KMS-11 (cell line): ENCODE data around the gene CTNNA2.

ENCODE experiments used
- H2AFZ ChIP-seq: fragments of 200-600 bp; sonication (generic); 2 replicates; pipeline ENCODE4 v1.6.1; 2016; ENCODE audit warnings: antibody characterized with exemption, mixed run types, low read depth
- H3K27ac ChIP-seq: fragments of 200-600 bp; sonication (generic); 2 replicates; pipeline ENCODE4 v1.6.1; 2016; ENCODE audit warnings: mild to moderate bottlenecking, mixed run types
- H3K27me3 ChIP-seq: fragments of 200-600 bp; sonication (generic); 2 replicates; pipeline ENCODE4 v1.6.1; 2017; ENCODE audit warnings: mild to moderate bottlenecking, low read depth, mixed run types, moderate library complexity; ENCODE audit not compliant: insufficient read depth
- H3K36me3 ChIP-seq: fragments of 200-600 bp; sonication (generic); 2 replicates; pipeline ENCODE4 v1.6.1; 2017; ENCODE audit warnings: mild to moderate bottlenecking, mixed run types; ENCODE audit not compliant: insufficient read depth
- H3K4me1 ChIP-seq: fragments of 200-600 bp; sonication (generic); 2 replicates; pipeline ENCODE4 v1.6.1; 2016; ENCODE audit warnings: mild to moderate bottlenecking, low read depth, mixed run types; ENCODE audit not compliant: poor library complexity, severe bottlenecking
- H3K4me2 ChIP-seq: fragments of 200-600 bp; sonication (generic); 2 replicates; pipeline ENCODE4 v1.7.0; 2016; ENCODE audit warnings: mild to moderate bottlenecking, mixed run types
- H3K4me3 ChIP-seq: fragments of 200-600 bp; sonication (generic); IDR thresholded peaks from 2 replicates; pipeline ENCODE4 v1.6.1; 2017; ENCODE audit warnings: low read depth, low read length, mixed read lengths; ENCODE audit not compliant: insufficient read depth
- H3K79me2 ChIP-seq: fragments of 200-600 bp; sonication (generic); 2 replicates; pipeline ENCODE4 v1.6.1; 2016; ENCODE audit warnings: low read depth, mixed run types; ENCODE audit not compliant: insufficient read depth
- H3K9ac ChIP-seq: fragments of 200-600 bp; sonication (generic); 2 replicates; pipeline ENCODE4 v1.6.1; 2016; ENCODE audit warnings: mild to moderate bottlenecking, mixed run types
- H4K20me1 ChIP-seq: fragments of 200-600 bp; sonication (generic); 2 replicates; pipeline ENCODE4 v1.6.1; 2016; ENCODE audit warnings: mild to moderate bottlenecking, mixed run types; ENCODE audit not compliant: insufficient read depth
- TF ChIP-seq, protein P1 (sequence below): fragments of 200-600 bp; sonication (generic); conservative IDR thresholded peaks from 2 replicates; pipeline ENCODE4 v1.6.1; 2017; ENCODE audit warnings: low read depth, mild to moderate bottlenecking, antibody characterized with exemption, low read length, moderate library complexity, mixed read lengths

Gene CTNNA2

DNA sequence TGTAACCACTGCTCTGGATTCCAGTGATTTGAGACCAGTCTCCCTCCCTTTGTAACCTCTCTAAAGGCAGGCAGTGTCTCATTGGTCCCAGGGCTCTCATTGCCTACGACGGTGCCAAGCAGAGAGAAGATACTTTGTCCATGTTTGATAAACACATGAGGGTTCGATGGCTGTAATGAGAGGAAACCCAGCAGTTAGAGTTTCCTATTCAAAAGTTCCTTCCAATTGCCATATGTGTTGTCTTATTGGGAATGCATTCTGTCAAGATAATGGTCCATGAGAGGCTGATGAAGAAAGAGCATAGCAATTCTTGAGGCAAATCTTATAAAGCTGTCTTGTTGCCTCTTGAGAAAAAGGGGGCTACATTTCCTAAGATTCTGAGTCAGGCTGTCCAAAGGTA lies 499.2 kb downstream of the CTNNA2 start:
- TF ChIP-seq, protein P1, sequence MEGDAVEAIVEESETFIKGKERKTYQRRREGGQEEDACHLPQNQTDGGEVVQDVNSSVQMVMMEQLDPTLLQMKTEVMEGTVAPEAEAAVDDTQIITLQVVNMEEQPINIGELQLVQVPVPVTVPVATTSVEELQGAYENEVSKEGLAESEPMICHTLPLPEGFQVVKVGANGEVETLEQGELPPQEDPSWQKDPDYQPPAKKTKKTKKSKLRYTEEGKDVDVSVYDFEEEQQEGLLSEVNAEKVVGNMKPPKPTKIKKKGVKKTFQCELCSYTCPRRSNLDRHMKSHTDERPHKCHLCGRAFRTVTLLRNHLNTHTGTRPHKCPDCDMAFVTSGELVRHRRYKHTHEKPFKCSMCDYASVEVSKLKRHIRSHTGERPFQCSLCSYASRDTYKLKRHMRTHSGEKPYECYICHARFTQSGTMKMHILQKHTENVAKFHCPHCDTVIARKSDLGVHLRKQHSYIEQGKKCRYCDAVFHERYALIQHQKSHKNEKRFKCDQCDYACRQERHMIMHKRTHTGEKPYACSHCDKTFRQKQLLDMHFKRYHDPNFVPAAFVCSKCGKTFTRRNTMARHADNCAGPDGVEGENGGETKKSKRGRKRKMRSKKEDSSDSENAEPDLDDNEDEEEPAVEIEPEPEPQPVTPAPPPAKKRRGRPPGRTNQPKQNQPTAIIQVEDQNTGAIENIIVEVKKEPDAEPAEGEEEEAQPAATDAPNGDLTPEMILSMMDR = no peak
- H3K36me3 ChIP-seq = no peaks in the 10 kb centered on the region

DNA sequence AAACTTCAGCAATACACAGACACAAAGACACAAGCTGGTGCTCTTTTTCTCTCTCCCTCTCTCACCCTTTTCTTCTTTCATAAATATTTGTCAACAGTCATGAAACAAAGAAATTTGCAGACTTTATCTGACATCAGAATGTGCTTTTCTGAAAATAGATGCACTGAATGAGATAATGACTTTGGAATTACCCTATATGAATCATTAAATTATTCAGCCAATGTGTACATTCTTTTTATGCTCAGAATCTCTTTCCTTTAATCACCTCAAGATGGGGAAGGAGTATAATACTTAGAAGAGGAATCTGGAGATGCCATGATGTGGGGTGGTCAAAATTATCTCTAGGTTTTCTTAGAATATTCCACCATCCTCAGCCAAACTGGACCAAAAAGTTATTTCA lies 501.8 kb downstream of the CTNNA2 start:
- no peak overlapping the region for H3K4me3 ChIP-seq
- no peak overlapping the region for H3K4me2 ChIP-seq
- no peak overlapping the region for H2AFZ ChIP-seq
- no peaks in the 10 kb centered on the region for H3K27me3 ChIP-seq
- H3K4me1 ChIP-seq = no peaks in the 10 kb centered on the region
- no peaks in the 10 kb centered on the region for H4K20me1 ChIP-seq
- no peaks in the 10 kb centered on the region for H3K36me3 ChIP-seq
- H3K9ac ChIP-seq = no peak overlapping the region
- TF ChIP-seq, protein P1 = no peak
- no peak overlapping the region for H3K27ac ChIP-seq
- H3K79me2 ChIP-seq = no peaks in the 10 kb centered on the region

More for the DNA sequence above, 499.2 kb downstream of the CTNNA2 start:
- no peaks in the 10 kb centered on the region for H3K4me1 ChIP-seq
- H3K9ac ChIP-seq = no peak overlapping the region
- no peak overlapping the region for H3K4me3 ChIP-seq
- no peaks in the 10 kb centered on the region for H3K27me3 ChIP-seq
- H3K4me2 ChIP-seq = no peak overlapping the region
- no peak overlapping the region for H3K27ac ChIP-seq
- no peaks in the 10 kb centered on the region for H4K20me1 ChIP-seq
- H2AFZ ChIP-seq = no peak overlapping the region
- no peaks in the 10 kb centered on the region for H3K79me2 ChIP-seq

DNA sequence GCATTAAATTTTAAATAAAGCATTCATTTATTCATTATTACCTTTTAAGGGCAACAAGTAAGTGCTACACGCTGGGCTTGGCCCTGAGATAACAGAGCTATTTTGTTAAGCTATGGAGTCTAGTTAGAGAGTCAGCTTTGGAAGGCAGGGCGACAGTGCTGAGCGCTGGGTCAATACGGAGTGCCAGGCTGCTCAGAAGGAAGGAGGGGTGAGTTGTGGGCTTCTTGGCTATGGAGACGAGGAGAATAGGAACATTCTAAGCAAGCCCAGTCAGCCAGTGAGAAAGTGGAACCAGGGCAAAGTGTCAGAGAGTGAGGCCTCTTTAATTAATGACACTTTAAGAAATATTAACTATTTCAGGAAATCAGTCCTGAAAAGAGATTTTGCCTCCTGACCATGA lies 503.3 kb downstream of the CTNNA2 start:
- no peak overlapping the region for H3K9ac ChIP-seq
- no peak overlapping the region for H3K27ac ChIP-seq
- H3K4me3 ChIP-seq = no peak overlapping the region
- no peaks in the 10 kb centered on the region for H3K27me3 ChIP-seq
- H3K36me3 ChIP-seq = no peaks in the 10 kb centered on the region
- H2AFZ ChIP-seq = no peak overlapping the region
- H3K4me2 ChIP-seq = no peak overlapping the region
- TF ChIP-seq, protein P1 = no peak
- H3K4me1 ChIP-seq = peaks cover 3% of the 10 kb centered on the region
- H4K20me1 ChIP-seq = no peaks in the 10 kb centered on the region
- no peaks in the 10 kb centered on the region for H3K79me2 ChIP-seq

DNA sequence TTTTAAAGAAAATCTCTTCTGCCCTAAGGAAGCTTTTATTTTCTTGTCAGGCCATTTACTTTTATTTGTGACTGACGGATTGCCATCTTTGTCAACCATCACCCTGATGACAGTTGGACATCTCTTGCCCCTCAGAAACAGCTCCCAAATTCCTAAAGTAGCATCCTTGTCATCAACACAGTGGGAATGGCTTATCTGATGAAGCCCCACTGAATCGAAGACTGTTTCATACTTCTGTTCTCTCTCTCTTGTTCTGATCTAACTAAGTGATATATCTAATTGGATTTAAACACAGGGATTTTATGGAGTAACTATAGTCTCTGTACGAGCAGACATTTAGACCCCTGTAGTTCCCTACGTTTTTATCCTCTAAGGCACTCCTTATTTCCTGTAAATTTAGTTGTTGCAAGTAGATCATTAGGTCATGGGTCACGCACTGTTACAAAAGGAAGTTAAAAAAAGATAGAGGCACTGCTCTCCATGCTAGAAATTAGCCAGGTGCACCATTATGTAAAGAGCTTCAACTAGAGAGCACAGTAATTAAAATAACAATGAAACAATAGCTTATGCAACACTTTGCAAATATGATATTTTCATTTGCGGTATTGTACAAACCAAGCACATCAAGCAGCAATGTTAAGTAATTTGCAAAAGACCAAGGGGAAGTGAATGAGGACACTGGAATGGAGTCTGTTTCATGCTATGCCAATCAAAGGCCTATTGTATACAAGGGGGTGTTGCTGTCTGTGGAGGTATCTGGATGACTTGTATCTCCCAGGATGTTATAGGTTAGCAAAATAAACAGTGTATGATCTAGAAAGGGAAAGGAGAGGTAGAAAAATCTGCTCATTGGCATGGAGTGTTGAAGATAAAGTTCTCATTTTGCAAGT lies 507.0 kb downstream of the CTNNA2 start:
- Histone ChIP-seq H3K4me2 (no peak overlapping the region), H2AFZ (no peak overlapping the region), H3K79me2 (no peaks in the 10 kb centered on the region), H3K4me1 (peaks cover 3% of the 10 kb centered on the region), H3K4me3 (no peak overlapping the region), H3K27me3 (no peaks in the 10 kb centered on the region), H3K36me3 (no peaks in the 10 kb centered on the region), H4K20me1 (no peaks in the 10 kb centered on the region), H3K27ac (no peak overlapping the region), H3K9ac (no peak overlapping the region)
- TF ChIP-seq, protein P1 = no peak
